ENCODE data around the gene EFHB. TPM values are rescaled to one million over a fixed set of nuclear protein-coding genes. Genes with fewer than 3 reads are reported as not detected.
"Not testable (repeated sequence)": the region's sequence is repeated elsewhere in the genome, so short reads cannot be mapped to it uniquely, and the experiment has no call there.

The EFHB gene
- total RNA-seq, 1 experiment from 2014 or later = 1.8 TPM

- DNase-seq (ENCODE audit: low read depth) = no peak
These were observed 2.8 kb downstream of the EFHB start for GRCh38 chr3:19931180-19931692.

DNA sequence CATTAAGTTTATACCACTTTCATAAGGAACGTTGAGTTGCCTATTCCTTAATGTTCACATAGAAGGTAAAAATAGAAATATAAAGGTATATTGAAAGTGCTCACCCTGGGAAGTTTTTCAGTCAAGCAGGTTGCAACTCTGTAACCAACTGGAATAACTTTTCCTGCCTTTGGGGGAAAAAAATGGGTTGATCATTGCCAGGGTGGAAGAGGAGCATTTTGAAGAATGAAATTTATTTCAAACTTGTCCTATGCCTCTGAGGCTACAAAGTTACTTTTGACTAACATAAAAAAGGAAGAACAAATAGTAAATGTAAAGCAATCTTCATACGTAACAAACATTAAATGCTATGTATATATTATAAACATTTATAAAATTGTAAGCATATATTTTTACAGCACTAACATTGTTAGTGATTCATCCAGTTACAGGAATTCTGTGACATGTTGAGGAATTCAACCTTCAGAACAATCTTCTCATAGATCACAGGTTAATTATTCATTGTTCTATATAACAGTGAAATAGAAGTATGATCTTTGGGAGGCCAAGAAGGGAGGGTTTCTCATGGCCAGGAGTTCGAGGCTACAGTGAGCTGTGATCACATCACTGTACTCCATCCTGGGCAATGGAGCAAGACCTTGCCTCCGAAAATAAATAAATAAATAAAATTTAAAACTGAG lies 13.5 kb downstream of the EFHB start:
- no peak for DNase-seq (ENCODE audit: low read depth)

DNA sequence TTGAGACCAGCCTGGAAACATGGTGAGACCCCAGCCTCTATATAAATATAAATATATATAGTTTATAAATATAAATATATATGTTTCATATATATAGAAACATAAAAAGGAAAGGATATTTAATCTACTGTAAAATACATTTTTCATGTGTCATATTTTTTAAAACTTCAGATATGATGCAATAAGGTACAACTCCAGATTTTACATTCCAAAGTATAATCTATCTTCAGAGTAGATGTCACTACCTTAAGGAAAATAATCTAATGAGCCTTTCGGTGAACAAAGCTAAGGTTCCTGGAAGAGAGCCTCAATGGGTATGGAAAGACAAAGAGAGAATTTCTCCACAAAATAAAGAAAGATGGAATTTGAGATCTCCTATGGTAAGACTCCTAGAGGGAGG lies 16.9 kb downstream of the EFHB start:
- DNase-seq (ENCODE audit: low read depth) = no peak

DNA sequence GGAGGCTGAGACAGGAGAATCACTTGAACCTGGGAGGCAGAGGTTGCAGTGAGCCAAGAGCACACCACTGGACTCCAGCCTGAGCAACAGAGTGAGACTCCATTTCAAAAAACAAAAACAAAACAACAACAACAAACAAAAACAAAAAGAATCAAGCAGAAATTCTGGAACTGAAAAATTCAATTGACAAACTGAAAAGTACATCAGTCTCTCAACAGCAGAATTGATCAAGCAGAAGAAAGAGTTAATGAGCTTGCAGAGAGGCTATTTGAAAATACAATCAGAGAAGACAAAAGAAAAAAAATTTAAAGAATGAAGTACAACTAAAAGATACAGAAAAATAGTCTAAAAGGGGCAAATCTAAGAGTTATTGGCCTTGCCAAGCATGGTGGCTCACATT lies 22.6 kb downstream of the EFHB start:
- no peak for DNase-seq (ENCODE audit: low read depth)

GRCh38 chr3:19907523-19907922 lies 26.5 kb downstream of the EFHB start:
- DNase-seq (ENCODE audit: low read depth) = no peak

- DNase-seq (ENCODE audit: low read depth) = no peak
These were observed 30.4 kb downstream of the EFHB start for GRCh38 chr3:19903649-19904048.

DNA sequence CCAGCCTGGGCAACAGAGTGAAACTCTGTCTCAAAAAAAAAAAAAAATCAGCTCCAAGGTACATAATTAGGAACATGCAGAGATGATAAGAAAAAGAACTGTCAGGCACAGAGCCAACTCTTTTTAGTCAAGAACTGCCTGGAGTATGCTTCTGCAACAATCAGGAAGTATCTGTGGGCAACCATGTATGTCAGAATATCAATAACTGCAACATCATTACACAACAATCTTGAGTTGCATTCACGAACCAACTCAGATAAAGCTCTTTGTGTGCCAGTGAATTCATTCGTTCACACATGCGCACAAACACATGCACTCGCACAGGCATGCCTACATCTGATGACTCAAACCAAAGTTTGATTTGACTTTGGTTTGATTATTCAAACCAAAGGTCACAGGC lies 32.1 kb downstream of the EFHB start:
- no peak for DNase-seq (ENCODE audit: low read depth)

GRCh38 chr3:19901337-19901736 lies 32.7 kb downstream of the EFHB start:
- no peak for DNase-seq (ENCODE audit: low read depth)

GRCh38 chr3:19899833-19900232 lies 34.2 kb downstream of the EFHB start:
- DNase-seq (ENCODE audit: low read depth) = not testable (repeated sequence)

DNA sequence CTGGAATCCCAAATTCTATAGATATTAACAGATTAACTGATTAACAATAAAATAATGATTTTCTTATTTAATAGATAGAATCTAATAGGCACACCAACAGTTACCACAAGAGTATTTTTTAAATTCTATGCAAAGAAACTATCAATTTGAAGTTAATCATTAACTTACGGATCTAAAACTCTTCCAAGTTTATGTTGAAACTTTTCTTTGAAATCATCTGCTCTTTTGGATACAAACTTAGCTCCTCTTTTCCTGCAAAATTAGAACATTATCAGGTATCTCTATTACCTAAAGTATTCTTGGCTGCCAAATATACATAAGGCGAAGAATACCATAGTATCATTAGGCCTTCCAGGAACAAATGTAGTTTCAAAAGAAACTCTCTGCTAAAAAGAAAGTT lies 34.8 kb downstream of the EFHB start:
- DNase-seq (ENCODE audit: low read depth) = no peak

- DNase-seq (ENCODE audit: low read depth) = peak; percentile 27
These were observed 35.3 kb downstream of the EFHB start for GRCh38 chr3:19898721-19899120.

DNA sequence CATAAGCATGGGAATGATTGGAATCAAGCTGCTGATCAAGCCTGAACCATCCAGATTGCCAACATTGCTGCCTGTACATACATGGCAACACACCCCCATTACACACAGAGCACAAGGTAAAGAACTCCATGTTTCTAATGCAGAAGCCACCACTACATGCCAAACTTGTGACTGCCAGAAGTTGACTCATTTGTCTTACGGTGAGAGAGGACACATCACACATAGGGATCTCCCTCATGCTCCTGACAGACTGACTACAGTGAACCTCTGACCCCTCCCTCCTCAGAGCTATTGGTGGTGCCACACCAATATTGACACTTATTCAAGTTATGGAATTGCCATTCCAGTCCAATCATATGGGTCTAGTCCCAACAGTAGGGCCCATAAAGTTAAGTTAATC lies 42.3 kb downstream of the EFHB start:
- DNase-seq (ENCODE audit: low read depth) = peak; percentile 73

- no peak for DNase-seq (ENCODE audit: low read depth)
These were observed 45.4 kb downstream of the EFHB start for GRCh38 chr3:19888428-19889152.

GRCh38 chr3:19887122-19887521 lies 46.9 kb downstream of the EFHB start:
- DNase-seq (ENCODE audit: low read depth) = not testable (repeated sequence)

DNA sequence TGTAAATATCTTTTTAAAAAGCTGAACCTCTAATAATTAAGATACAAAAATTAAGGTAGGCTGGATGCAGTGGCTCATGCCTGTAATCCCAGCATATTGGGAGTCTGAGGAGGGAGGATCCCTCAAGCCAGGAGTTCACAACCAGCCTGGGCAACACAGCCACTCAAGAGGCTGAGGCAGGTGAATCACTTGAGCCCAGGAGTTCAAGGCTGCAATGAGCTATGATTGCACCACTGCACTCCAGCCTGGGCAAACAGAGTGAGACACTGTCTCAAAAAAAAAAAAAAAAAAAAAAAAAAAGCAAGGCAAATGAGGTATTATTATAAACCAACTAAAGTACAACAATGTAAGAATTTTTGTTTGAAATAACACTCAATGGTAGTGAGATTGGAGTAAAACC lies 47.6 kb downstream of the EFHB start:
- DNase-seq (ENCODE audit: low read depth) = no peak

- DNase-seq (ENCODE audit: low read depth) = no peak
These were observed 48.5 kb downstream of the EFHB start for GRCh38 chr3:19885468-19885867.

DNA sequence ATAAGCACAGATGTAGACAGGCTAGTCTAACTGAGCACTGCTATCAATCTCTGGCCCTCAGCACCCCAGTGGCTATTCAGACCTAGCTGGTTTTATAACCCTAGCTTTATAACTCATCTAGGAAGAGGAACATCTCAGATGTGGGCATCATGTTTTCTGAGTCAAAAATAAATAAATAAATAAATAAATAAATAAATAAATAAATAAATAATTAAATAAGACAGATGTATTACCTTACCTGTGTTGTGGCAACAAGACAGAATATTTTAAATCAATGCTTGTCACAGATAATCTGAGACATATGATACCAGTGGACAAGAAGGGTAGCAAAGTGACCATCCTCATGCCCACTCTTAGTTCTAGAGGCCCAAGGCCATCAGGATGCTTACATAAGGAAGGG lies 52.2 kb downstream of the EFHB start:
- no peak for DNase-seq (ENCODE audit: low read depth)

DNA sequence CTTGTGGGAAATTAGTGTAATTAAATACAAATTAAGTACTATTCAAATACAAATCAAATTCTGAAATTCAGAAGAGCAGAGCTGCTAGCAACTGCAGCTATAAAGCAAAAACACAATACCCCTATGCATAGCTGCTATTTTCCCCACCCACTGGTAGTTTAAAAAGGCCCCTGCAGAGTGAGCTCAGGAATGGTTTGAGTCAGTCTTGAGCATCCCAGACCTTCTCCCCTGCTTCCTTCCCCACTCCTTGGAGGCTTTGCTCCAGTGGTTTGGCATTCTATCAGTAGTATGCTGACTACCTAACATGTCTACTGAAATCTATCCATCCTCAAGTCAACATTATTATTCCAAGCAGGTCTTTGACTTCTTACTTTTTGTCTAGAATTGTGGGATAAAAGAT lies 53.0 kb downstream of the EFHB start:
- DNase-seq (ENCODE audit: low read depth) = no peak

DNA sequence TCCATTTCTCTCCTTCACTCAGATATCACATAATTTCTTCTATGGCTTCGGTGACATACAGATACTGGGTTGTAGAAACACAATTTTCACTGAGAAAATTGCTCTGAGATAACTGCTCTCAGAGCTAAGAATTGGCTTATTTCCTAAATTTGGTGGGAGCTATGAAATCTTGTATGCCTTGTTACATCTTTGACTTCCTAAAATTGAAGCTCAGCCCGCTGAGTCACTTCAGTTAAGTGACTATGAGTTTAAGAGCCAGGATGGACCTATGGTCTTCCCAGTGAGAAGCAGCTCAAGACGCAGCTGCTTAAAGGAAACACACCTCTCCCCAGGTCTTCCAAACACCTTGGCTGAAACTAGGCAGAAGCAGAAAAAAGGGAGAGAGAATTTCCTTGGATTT lies 56.4 kb downstream of the EFHB start:
- no peak for DNase-seq (ENCODE audit: low read depth)

DNA sequence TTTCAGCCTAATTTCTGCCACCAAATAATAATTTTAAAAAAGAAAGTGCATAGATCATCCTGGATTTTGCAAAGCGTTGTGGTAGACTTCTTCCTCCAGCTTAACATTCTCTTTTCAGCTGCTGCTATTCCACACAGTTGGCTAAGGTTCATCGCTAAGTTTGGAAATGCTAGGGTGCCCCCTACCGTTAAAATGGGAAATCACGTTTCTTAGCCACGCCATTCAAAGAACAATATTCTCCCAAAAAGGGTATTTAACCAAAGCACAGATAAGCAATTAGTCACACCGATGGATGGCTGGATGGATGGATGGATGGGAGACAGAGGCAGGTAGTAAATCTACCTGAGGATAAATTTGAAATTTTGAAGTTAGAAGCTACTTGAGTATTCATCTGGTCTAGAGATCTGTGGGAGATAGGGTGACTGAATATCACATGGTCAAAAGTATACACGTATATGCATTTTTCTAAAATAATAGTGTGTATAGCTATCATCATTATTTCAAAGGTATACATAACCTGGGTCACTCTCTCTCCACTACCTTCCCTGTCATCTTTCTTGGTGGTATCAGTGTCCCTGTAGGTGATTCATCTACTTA lies 67.2 kb downstream of the EFHB start:
- peak; percentile 64 for DNase-seq (ENCODE audit: low read depth)

DNA sequence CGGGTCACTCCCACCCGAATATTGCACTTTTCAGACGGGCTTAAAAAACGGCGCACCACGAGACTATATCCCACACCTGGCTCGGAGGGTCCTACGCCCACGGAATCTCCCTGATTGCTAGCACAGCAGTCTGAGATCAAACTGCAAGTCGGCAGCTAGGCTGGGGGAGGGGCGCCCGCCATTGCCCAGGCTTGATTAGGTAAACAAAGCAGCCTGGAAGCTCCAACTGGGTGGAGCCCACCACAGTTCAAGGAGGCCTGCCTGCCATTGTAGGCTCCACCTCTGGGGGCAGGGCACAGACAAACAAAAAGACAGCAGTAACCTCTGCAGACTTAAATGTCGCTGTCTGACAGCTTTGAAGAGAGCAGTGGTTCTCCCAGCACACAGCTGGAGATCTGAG lies 78.7 kb downstream of the EFHB start:
- not testable (repeated sequence) for DNase-seq (ENCODE audit: low read depth)

- DNase-seq (ENCODE audit: low read depth) = not testable (repeated sequence)
These were observed 87.4 kb downstream of the EFHB start for GRCh38 chr3:19846609-19847008.

All from HT1080 (cell line).